ENCODE data around the gene DAO.

DAO gene

GRCh38 chr12:108875682-108876361, 4.1 kb upstream of the DAO start:
- DNase-seq (ENCODE audit: low spot score): no peak

- no peak for DNase-seq (ENCODE audit: low spot score)
Measured at GRCh38 chr12:108876550-108876949, 3.3 kb upstream of the DAO start.

- DNase-seq (ENCODE audit: low spot score): no peak
Measured at GRCh38 chr12:108881953-108882352, 2.1 kb downstream of the DAO start.

DNA sequence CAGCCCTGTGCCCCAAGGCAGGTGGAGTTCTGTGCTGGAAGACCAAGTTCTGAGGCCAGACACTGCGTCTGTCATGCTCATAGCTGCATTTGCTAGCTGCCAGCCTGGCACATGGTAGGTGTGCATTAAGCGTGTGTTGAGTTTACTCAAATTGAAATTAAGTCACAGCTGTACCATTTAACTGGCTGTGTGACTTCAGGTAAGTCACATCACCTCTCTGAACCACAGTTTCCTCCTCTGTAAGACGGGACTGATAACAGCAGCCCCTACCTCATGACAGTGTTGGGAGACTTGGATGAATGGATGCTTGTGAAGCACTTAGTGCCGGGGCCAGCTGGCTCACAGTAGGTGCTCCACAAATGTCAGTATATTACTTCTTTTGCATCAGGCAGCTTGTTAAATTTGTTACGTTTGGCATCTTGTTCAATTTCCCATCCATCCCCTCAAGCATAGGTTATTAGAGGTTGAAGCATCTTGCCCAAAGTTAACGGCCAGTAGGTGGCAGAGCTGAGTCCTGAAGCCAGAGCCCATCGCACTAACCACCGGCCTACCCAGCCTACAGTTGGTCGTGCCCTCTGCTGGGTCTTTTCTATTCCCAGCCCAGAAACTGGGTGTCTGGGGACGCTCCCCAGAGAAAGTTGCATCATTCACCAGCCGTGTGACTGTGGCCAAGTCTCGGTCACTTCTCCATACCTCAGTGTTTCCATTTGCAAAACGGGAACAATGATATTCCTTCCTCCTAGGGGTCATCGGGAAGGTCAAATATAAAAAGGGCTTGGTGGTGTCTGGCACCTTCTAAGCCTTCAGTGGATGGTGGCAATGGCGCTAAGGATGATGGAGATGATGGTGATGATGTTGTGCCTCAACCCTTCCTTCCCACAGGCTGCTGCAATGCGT, 4.5 kb downstream of the DAO start:
- peak; percentile 44 for DNase-seq (ENCODE audit: low spot score)

DNA sequence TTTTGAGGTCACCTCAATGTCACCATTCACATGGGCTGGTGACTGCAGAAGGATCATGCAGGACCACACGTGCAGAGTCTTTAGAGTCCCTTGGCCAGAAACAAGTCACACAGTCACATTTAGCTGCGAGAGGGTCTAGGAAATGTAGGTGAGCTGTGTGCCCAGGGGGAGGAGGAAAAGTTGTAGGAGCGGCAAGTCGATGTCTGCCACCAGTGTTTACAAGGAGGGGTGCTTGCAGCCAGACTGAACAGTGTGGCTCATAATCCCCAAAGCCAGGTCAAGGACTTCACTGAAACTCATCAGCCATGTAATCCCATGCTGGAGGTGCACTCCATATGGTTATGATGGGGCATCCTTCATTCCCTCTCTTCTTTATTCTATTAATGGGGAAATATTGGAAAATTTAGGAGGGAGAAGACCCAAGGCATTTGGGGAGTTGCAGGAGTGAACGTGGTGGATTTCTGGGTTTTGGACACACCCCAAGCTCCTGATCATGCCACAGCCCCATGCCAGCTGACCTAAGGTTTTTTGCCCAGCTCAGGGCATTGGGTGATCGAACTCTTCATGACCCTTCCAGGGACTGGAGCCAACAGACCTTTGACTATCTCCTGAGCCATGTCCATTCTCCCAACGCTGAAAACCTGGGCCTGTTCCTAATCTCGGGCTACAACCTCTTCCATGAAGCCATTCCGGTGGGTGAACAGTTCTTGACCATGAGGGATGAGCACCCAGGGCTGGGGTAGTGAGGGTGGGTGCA, 7.2 kb downstream of the DAO start:
- no peak for DNase-seq (ENCODE audit: low spot score)

DNA sequence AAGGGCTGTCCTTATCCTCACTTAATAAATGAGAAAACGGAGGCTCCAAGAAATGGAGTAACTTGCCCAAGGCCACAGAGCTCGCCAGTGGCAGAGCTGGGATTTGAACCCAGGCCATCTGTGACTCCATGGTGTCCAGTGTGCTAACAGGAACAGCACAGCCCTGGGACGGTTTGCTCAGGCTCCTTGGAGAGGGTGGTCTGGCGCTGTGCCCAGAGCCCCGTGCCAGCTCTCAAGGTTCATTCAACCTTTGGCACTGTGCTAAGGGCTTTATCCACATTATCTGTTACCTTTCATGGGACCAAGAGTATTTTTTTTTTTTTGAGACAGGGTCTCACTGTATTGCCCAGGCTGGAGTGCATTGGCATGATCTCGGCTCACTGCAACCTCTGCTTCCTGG, 8.1 kb downstream of the DAO start:
- DNase-seq (ENCODE audit: low spot score): no peak

DNA sequence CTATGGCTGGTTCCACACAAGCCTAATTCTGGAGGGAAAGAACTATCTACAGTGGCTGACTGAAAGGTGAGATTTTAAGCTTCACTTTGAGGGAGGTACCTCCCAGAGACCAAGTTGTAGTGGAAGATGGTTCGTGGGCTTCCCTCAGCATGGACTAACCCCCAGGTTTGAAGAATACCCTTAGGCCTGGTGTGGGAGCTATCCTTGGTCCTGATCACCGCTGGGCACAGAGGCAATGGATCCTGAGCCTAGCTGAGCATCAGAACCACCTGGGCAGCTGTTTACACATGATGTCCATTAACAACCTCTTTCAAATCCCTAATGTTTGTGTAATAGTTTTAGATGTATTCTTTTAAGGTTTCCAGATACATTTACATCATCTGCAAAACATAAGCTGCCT, 10.3 kb downstream of the DAO start:
- no peak for DNase-seq (ENCODE audit: low spot score)

GRCh38 chr12:108895220-108895802, 15.4 kb downstream of the DAO start:
- DNase-seq (ENCODE audit: low spot score): no peak

- DNase-seq (ENCODE audit: low spot score): no peak
Measured at GRCh38 chr12:108896336-108896735, 16.4 kb downstream of the DAO start.

DNA sequence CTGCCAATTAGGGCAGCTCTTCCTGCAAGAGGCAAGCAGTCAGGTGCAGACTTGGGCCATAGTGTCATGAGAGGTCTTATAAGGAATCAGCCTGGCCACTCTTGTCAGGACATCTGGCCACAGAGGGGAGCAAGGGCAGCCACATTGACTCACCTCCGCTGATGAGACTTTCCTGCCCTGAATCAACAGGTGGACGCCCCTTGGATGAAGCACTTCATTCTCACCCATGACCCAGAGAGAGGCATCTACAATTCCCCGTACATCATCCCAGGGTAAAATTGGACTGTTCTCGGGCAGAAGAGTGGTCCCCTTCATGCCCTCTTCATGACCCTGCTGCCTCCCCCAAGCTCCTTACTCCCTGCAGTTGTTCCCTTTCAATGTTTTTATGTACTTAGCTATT, 16.9 kb downstream of the DAO start:
- no peak for DNase-seq (ENCODE audit: low spot score)

DNA sequence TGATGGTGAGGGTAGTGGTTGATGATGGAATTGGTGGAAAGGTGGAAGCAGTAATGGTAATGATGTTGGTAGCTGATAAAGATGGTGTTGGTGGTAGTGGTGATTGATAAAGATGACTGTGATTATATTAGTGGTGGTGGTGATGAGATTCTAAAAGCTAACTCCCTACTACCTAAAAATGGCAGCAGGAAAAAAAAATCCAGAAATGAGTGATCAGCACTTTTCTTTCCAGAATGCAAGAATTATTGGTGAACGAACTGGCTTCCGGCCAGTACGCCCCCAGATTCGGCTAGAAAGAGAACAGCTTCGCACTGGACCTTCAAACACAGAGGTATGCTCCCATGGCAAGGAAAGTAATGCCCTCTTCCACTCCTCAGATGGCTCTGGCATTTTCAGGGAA, 19.3 kb downstream of the DAO start:
- DNase-seq (ENCODE audit: low spot score): no peak

DNA sequence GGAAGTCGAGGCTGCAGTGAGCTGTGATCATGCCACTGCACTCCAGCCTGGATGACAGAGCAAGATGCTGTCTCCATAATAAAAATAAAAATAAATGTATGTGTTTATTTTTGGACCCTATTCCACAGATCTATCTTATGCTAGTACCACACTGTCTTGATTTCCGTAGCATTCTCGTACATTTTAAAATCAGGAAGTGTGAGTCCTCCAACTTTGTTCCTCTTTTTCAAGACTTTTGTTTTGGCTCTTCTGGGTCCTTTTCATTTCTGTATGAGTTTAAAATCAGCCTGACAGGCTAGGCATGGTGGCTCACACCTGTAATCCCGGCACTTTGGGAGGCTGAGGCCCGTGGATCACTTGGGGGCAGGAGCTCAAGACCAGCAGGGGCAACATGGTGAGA, 25.8 kb downstream of the DAO start:
- DNase-seq (ENCODE audit: low spot score): no peak

DNA sequence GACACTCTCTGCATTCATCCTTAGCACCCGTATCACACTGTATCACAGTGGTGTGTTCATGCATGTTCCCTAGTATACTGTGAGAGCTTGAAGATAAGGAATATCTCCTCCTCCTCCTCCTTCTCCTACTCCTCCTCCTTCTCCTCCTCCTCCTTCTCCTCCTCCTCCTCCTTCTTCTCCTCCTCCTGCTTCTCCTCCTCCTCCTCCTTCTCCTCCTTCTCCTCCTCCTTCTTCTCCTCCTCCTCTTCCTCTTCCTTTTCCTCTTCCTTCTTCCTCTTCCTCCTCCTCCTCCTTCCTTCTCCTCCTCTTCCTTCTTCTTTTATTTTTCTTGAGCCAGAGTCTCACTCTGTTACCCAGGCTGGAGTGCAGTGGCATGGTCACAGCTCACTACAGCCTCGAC, 27.1 kb downstream of the DAO start:
- no peak for DNase-seq (ENCODE audit: low spot score)

DNA sequence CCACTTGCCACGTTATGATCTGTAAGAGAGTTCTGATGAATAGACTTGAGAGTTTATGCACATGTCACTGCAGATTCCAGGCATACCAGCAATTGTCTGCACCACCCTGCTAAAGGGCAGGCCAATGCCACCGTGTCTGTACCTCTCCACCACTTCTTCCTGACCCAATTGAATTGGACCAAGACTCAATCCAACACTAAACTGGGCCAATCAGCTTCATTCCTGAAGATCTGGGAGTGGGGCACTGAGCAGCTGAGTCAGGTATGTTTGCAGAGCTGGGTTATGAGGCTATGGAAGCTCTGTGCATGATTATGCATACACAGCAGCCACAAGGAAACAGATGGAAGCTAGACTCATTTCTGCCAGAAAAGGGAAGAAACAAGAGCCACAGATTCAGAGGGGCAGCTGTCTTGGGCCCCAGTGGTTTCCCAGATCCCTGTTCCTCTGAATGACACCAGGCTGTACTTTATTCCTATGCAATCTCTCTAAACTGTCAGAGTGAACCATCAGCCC, 28.0 kb downstream of the DAO start:
- DNase-seq (ENCODE audit: low spot score): no peak

DNA sequence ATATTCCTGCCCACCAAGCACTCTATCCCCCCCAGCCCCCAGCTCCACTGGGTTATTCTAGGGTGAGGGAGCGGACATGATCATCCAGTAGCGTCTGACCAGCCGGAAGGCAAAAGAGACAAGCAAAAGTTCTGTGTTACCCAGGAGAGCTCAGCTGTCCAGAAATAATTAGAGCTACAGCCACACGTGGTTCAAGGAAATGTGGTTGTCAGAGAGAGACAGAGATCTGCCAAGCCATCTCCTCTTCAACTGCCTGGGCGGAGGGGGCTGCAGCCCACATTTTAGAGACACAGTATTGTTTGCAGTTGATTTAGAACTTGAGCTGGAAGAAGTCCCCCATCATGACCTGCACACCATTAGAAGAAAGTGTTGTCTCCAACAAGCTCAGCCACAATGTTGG, 30.4 kb downstream of the DAO start:
- no peak for DNase-seq (ENCODE audit: low spot score)

GRCh38 chr12:108911915-108912314, 32.0 kb downstream of the DAO start:
- DNase-seq (ENCODE audit: low spot score): no peak

DNA sequence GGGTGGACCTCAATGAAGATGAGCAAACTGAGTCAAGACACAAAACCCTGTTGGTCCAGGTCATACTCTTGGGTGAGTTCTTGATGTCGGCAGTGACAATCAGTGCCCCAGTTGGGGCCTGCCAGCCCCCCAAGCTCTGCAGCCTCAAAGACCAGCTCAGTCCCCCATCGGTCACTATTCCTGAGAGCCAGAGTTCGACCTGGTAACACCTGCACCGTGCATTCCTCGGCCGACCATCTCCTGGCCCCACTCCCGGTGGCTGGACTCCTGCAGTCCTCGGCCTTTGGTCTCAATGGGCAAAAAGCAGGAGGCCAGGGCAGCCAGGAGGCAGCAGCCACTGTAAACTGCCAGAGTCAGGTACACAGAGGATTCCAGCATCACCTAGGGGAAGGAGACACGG, 32.5 kb downstream of the DAO start:
- no peak for DNase-seq (ENCODE audit: low spot score)

DNA sequence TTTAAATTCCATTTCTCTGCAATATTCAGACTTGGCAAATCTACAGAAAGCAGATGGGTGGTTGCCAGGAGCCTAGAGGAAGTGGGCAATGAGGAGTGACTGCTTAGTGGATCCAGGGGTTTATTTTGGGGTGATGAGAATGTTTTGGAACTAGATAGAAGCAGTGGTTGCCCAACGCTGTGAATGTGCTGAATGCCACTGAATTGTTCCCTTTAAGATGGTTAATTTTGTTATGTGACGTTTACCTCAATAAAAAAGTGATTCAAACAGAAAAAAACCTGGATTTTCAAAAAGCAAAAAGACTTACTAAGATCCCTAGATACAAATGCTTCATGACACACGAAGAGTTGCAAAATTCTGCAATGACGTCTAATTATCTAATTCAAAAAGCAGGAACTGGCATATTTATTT, 34.2 kb downstream of the DAO start:
- no peak for DNase-seq (ENCODE audit: low spot score)

DNA sequence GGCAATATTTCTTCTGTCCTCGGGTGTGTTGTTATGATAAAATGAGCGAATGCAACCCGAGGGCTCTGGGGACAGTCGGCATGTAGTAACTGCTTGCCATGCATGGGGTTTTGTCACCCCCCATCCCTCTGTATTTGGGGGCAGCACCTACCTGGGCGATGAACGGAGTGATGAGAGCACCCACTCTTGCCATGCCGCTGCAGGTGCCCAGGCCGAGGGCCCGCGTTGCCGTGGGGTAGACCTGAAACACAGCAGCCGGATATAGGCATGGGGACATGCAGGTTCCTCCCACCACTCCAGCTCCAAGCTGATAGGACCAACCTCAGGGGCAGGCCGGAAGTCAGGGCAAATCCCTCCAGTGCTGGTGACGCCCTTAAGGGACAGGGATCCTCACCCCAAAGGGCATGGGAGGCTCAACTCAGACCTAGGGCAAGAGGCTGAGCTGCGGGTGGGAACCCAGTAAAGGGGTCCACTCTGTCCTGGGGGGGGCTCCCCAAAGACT, 35.8 kb downstream of the DAO start:
- no peak for DNase-seq (ENCODE audit: low spot score)

GRCh38 chr12:108916336-108916735, 36.4 kb downstream of the DAO start:
- DNase-seq (ENCODE audit: low spot score): no peak

DNA sequence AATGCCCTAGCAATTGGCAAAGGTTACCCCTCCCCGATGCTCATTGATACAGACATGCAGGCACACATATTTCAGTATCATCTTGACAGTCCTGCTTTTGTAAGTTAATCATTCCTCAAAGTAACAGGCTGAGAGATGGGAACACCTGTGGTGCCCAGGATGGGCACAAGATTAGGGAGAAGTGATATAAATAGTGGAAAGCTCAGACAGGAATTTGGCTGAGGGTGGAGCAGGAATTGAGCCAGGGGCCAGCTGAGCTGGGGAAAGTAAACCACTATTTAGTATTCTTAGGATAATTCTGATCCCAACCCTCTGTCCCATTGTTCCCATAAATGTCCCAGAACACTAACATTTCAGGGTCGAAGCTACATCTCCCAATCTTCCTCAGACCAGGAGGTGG, 38.3 kb downstream of the DAO start:
- no peak for DNase-seq (ENCODE audit: low spot score)

Measured in kidney capillary endothelial cell (primary cell).